Spleen (tissue), 11 donors: Measurements from ENCODE around the gene MLXIP. TPM values are rescaled to one million over a fixed set of nuclear protein-coding genes. Genes with fewer than 3 reads are reported as not detected.

Experiments used
- DNase-seq: peaks from one replicate; pipeline ENCODE4 v3.0.0-alpha.2; 2020
- H3K27ac ChIP-seq, 8 donors: fragments of 200-600 bp; sonication (generic) in 7 of 8; 1 replicate in 4 of 8; 2 replicates in 4 of 8; pipeline versions ENCODE4 v1.5.0 to v1.8.0; 2016 to 2021; ENCODE audit warnings: inconsistent platforms in 4 of 8, mild to moderate bottlenecking in 4 of 8, moderate library complexity in 1 of 8
- H3K27me3 ChIP-seq, 7 donors: fragments of 200-600 bp; sonication (generic) in 6 of 7; replicated peaks in 1 of 7; 1 replicate in 4 of 7; 2 replicates in 3 of 7; pipeline versions ENCODE4 v1.5.0 to v1.8.0; 2016 to 2021; ENCODE audit warnings: inconsistent platforms in 3 of 7, mild to moderate bottlenecking in 1 of 7
- H3K36me3 ChIP-seq, 6 donors: fragments of 200-600 bp; sonication (generic) in 5 of 6; 1 replicate in 4 of 6; 2 replicates in 2 of 6; pipeline versions ENCODE4 v1.5.0 to v1.8.0; 2016 to 2021; ENCODE audit warnings: inconsistent platforms in 2 of 6
- H3K4me1 ChIP-seq, 6 donors: fragments of 200-600 bp; sonication (generic) in 5 of 6; 1 replicate in 3 of 6; 2 replicates in 3 of 6; pipeline versions ENCODE4 v1.5.0 to v1.8.0; 2016 to 2021; ENCODE audit warnings: inconsistent platforms in 3 of 6
- H3K4me3 ChIP-seq, 8 donors: fragments of 200-600 bp; sonication (generic) in 7 of 8; 1 replicate in 4 of 8; 2 replicates in 4 of 8; pipeline versions ENCODE4 v1.5.0 to v1.8.0; 2016 to 2021; ENCODE audit warnings: inconsistent platforms in 4 of 8, mild to moderate bottlenecking in 4 of 8, moderate library complexity in 2 of 8
- H3K9me3 ChIP-seq, 8 donors: fragments of 200-600 bp; sonication (generic) in 7 of 8; 1 replicate in 4 of 8; 2 replicates in 4 of 8; pipeline versions ENCODE4 v1.5.0 to v1.8.0; 2016 to 2021; ENCODE audit warnings: inconsistent platforms in 4 of 8
- CTCF ChIP-seq, 11 experiments: fragments of 200-600 bp in 7 of 11; fragments of 450-650 bp in 4 of 11; sonication (generic) in 4 of 11; IDR thresholded peaks in 8 of 11; conservative IDR thresholded peaks in 3 of 11; 1 replicate in 7 of 11; 2 replicates in 4 of 11; pipeline versions ENCODE4 v1.4.0 to v1.8.0; 2016 to 2021; ENCODE audit warnings: antibody characterized with exemption in 11 of 11, inconsistent platforms in 4 of 11, mild to moderate bottlenecking in 1 of 11
- POLR2A ChIP-seq, 3 donors: fragments of 450-650 bp; IDR thresholded peaks; one replicate each; pipeline ENCODE4 v1.5.1; 2017; ENCODE audit warnings: antibody characterized with exemption in 3 of 3, mild to moderate bottlenecking in 1 of 3
- POLR2AphosphoS5 ChIP-seq, 3 donors: sonication (generic); formaldehyde crosslinking; IDR thresholded peaks; one replicate each; pipeline ENCODE4 v1.5.1; 2017; ENCODE audit warnings: antibody characterized with exemption in 3 of 3
- WGBS, 5 donors: extraction: QIAGEN DNeasy Blood & Tissue Kit in 3 of 5; methylation state at CpG; one replicate each; pipeline versions ENCODE4 v1.1.5 to v1.1.7; 2013 to 2018; 5-methylcytosine and 5-hydroxymethylcytosine counted together
- intact Hi-C: fragments of 100-400 bp; cut with DNase I; formaldehyde crosslinking; loops from one replicate; pipeline ENCODE4 v1.15.0; 2023; ENCODE audit warnings: low total_unique reads
- polyA plus RNA-seq, 3 donors: library from polyadenylated mRNA; stranded (reverse); fragments of 200-250 nt; gene quantifications; one replicate each; pipeline ENCODE4 v1.2.1, GENCODE V29; 2013
- total RNA-seq, 7 donors: library from RNA; depleted of rRNA in 3 of 7; stranded (reverse); fragments of >200 nt in 3 of 7; fragmentation: NEBNext Ultra II Directional in 4 of 7; extraction: Animal tissue kit (Norgen Biotek cat#: 25700) in 4 of 7; gene quantifications; one replicate each; pipeline versions ENCODE4 v1.1.0 to v1.2.1, GENCODE V29; 2016 to 2021
- donor health status: healthy with polysubstance abuse.
- donor health status: DM: no; HTN: no; CAD: no; lungs with moderate emphysema.
- donor health status: DM: no; HTN: no; CAD: no.
- donor health status: Bipolar disorder and iron deficiency.
- donor health status: healthy.
- donor health status: DM: no; HTN: no; CAD: no.
- donor health status: DM: yes; HTN: yes; CAD: no.

The MLXIP gene
- total and polyA plus RNA-seq, 10 donors: 7.8 to 97.1 (median 66.8) TPM

- H3K36me3 ChIP-seq: no peaks in the 10 kb centered on the region
- no peaks in the 10 kb centered on the region for H3K27me3 ChIP-seq
- TF ChIP-seq CTCF (IDR thresholded peaks at IDR 0.05 in 8 of 11, conservative IDR thresholded peaks at IDR 0.05 in 3 of 11) (no peak), POLR2A (IDR thresholded peaks at IDR 0.05) (no peak), POLR2AphosphoS5 (IDR thresholded peaks at IDR 0.05) (no peak)
- intact Hi-C loops: no loop called here
- peaks cover 23 to 58% (median 41%) of the 10 kb centered on the region in 6 donors for H3K4me1 ChIP-seq
- H3K9me3 ChIP-seq: no peaks in the 10 kb centered on the region
- H3K4me3 ChIP-seq: peak overlapping the region in 1 of 8 donors; percentile 86
- peak overlapping the region in 1 of 8 donors; percentile 92 for H3K27ac ChIP-seq
- DNase-seq: peak; percentile 79
- 71 to 84% (median 72%) methylated on average over 9 to 10 of the region's 10 CpGs for WGBS, 5 donors
These were observed 1.6 kb upstream of the MLXIP start for GRCh38 chr12:122076743-122077495.

- peak; percentile 89 for DNase-seq
- H3K9me3 ChIP-seq: no peaks in the 10 kb centered on the region
- intact Hi-C loops: no loop called here
- H3K4me3 ChIP-seq: peak overlapping the region; percentile 72 to 92 (median 83)
- H3K4me1 ChIP-seq: peaks cover 41 to 77% (median 63%) of the 10 kb centered on the region in 6 donors
- no peak for TF ChIP-seq POLR2A (IDR thresholded peaks at IDR 0.05)
- no peak for TF ChIP-seq CTCF (IDR thresholded peaks at IDR 0.05 in 8 of 11, conservative IDR thresholded peaks at IDR 0.05 in 3 of 11)
- no peak for TF ChIP-seq POLR2AphosphoS5 (IDR thresholded peaks at IDR 0.05)
- H3K36me3 ChIP-seq: peaks cover 0 to 7% (median 0%) of the 10 kb centered on the region in 6 donors
- H3K27ac ChIP-seq: peak overlapping the region; percentile 67 to 92 (median 87)
- WGBS, 5 donors: 0 to 1% (median 0%) methylated on average over 17 to 38 of the region's 38 CpGs
- no peaks in the 10 kb centered on the region for H3K27me3 ChIP-seq
These were observed 526 bp downstream of the MLXIP start for GRCh38 chr12:122079033-122079531.

GRCh38 chr12:122079532-122080081 lies 1.1 kb downstream of the MLXIP start:
- intact Hi-C loops: no loop called here
- Histone ChIP-seq H3K9me3 (no peaks in the 10 kb centered on the region), H3K4me1 (peaks cover 41 to 82% (median 67%) of the 10 kb centered on the region in 6 donors), H3K27ac (peak overlapping the region; percentile 76 to 92 (median 87)), H3K36me3 (peaks cover 0 to 12% (median 3%) of the 10 kb centered on the region in 6 donors), H3K4me3 (peak overlapping the region; percentile 72 to 92 (median 83)), H3K27me3 (no peaks in the 10 kb centered on the region)
- no peak for DNase-seq
- WGBS, 5 donors: 0 to 7% (median 1%) methylated on average over 8 to 13 of the region's 13 CpGs
- peak in 1 of 3 donors; percentile 4 for TF ChIP-seq POLR2AphosphoS5 (IDR thresholded peaks at IDR 0.05)
- no peak for TF ChIP-seq CTCF (IDR thresholded peaks at IDR 0.05 in 8 of 11, conservative IDR thresholded peaks at IDR 0.05 in 3 of 11)
- no peak for TF ChIP-seq POLR2A (IDR thresholded peaks at IDR 0.05)
